GM21390 (cell line): ENCODE measurements around the gene ISLR.

Source experiments
- ATAC-seq: cut with Tn5 transposase; IDR thresholded peaks from one replicate; pipeline ENCODE4 v1.9.1; 2021; ENCODE audit not compliant: unreplicated experiment

ISLR gene

GRCh38 chr15:74192751-74193150, 19.2 kb downstream of the ISLR start:
- ATAC-seq, result no peak

GRCh38 chr15:74193299-74193718, 19.8 kb downstream of the ISLR start:
- no peak for ATAC-seq

DNA sequence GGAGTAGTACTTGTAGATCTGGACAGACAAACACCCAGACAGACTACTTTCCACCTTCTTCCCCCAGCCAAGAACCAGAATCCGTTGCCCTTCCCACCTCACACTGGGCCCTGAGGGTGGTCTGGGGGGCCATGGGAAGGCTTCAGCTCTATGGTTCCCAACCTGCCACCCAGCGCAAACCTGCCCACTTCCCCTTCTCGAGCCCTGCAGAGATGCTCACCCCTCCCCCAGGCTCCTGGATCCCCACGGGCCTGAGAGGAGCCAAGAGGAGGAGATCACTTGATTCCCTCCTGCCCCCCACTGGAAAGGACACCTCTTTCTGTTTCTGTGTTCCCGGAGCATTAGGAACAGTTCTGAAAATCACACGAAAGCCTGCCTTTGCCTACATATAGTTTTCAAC, 20.4 kb downstream of the ISLR start:
- ATAC-seq, result no peak

- ATAC-seq, result no peak
Observed at GRCh38 chr15:74194572-74195559, 21.4 kb downstream of the ISLR start.

GRCh38 chr15:74196175-74196574, 22.7 kb downstream of the ISLR start:
- ATAC-seq, result no peak

- ATAC-seq, result no peak
Observed at GRCh38 chr15:74197176-74197965, 23.9 kb downstream of the ISLR start.

DNA sequence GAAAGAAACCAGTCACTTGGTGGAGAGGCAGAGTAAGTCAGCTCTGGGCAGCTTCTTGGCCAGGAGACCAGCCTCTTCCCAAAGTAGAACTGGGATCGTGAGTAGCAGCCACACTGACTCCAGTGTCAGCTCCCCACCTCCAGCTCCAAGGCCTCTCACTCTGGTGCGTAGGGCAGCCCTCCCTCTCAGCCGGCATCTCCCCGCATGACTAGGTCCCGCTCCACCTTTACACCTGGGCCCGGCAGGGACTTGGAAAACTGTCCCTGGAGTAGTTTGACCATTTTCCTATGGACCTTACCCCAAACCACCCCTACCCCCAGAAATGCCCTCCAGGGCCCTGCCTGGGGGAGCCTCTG, 25.8 kb downstream of the ISLR start:
- no peak for ATAC-seq

- ATAC-seq, result no peak
Observed at GRCh38 chr15:74200412-74200815, 26.9 kb downstream of the ISLR start.

DNA sequence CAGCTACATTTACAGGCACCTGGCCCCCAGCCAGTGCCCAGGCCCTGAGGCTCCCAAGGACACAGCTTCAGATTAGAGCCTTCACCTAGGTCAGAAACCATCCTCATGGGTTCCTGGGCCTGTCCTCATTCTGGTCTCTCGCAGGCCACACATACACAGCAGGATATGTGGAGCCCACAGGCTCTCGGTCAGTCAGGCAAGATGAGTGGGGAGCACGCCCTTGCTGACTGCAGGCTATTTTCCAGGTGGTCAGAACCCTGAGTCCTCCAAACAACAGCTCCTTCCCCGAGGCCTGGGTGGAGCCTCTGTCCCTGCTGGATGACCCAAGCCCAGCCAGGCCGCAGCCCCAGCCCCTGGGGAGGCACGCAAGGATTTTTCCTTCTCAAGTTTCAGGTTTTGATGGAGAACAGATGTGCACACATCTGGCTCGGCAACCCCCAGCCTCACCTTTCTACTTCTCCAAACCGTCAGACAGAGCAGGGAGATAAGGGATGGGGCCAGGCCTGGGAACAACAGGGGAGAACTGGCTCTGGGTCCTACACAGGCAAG, 27.4 kb downstream of the ISLR start:
- ATAC-seq, result no peak

GRCh38 chr15:74201710-74202420, 28.4 kb downstream of the ISLR start:
- no peak for ATAC-seq

- no peak for ATAC-seq
Observed at GRCh38 chr15:74202452-74203401, 29.2 kb downstream of the ISLR start, which contains the start of gene STRA6. Gene STRA6 (minus strand): TSS chr15:74202787. CDS start chr15:74202267, 520 bp downstream.

DNA sequence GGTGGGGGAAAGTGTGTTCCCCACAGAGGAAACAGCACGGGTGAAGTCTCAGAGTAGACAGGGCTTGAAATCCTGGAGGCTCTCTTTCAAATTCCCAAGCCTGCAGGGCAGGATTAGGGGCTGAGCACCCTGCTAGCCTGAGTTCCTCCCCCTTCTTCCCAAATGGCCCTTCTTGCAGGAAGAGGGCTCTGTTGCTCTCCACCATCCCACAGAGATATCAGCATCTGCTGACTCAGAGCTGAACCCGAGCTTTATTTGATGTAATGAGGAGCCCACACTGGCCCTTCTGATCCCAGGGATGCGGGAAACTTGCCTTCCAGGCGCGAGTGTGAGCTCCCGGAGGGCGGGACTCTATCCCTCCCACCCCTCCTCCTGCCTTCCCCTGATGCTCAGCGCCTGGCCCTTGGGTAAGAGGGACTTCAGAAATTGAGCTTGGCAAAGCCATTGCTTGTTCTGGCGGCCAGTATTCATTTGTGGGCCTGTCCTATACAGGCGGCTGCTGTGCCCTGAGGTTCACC, 30.5 kb downstream of the ISLR start:
- no peak for ATAC-seq

DNA sequence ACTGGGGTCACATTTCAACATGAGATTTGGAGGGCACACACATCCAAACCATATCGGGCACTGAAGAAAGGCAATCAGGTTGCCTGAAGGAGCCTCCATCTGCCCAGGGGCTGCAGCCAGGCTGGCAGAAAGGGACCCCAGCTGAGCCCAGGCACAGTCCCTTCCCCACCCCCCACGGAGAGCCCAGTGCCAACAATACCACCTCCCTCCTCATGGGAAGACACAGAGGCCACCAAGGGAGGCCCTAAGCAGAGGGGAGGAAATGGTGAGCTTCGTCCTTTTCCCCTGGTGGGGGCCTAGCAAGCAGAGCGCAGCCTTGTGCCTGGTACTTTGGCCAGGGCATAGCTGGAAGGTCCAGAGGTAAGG, 32.1 kb downstream of the ISLR start:
- ATAC-seq, result no peak

DNA sequence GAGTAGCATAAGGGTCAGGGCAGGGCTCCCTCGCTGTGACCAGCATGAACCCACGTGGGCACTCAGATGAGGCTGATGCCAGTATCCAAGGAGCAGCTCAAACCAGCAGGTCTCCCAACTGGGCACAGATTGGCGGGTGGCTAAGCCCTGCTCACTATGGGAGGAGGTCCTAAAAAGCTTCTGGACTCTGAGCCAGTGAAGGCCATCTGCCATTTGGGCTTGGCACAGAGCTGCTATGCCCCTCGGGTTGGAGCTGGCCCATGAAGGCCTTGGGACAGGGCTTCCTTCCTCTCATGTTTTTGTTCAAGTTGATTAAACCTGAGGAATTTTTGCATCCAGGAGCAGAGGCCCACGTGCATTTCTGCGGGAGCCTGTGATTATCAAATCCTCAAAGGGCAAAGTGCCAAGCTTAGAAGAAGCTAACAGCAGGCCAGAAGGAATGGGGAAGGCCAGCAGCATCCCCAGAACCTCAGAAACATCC, 33.3 kb downstream of the ISLR start:
- ATAC-seq, result no peak

DNA sequence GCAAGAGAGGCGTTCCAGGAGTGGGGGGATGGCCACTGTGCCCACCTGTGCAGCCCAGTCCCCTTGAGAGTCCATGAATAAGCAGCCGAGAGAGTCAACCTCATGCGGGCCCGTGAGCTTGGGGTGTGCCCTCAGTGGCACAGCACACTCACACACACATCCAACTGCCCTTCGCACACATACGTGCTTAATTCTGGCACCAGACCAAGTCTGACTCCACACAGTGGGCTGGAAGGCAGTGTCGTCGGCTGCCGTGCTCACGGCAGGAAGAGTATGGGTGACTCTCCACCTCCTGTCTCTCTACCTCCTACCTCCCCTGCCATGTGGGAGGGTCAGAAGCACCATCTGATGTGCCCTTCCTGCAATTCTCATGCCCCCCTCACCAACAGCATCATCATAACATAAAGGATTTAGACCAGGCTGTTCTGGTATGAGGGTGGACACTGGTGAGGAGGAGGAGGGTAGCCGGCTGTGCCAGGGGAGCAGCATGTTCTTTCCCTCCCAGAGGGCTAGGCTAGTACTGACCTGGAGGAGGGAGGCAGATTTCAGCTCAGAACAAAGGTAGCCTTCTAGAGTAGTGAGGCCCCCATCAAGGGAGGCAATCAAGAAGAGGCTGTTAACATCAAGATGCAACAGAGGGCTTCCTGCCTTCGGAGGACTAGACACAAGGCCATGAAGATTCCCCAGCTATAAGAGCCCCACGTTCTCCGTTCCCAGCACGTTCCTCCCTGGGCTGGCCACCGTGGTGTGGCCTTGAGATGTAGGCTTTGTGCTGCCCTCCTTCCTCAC, 34.3 kb downstream of the ISLR start:
- ATAC-seq, result no peak

- ATAC-seq, result no peak
Observed at GRCh38 chr15:74208496-74208895, 35.0 kb downstream of the ISLR start.

DNA sequence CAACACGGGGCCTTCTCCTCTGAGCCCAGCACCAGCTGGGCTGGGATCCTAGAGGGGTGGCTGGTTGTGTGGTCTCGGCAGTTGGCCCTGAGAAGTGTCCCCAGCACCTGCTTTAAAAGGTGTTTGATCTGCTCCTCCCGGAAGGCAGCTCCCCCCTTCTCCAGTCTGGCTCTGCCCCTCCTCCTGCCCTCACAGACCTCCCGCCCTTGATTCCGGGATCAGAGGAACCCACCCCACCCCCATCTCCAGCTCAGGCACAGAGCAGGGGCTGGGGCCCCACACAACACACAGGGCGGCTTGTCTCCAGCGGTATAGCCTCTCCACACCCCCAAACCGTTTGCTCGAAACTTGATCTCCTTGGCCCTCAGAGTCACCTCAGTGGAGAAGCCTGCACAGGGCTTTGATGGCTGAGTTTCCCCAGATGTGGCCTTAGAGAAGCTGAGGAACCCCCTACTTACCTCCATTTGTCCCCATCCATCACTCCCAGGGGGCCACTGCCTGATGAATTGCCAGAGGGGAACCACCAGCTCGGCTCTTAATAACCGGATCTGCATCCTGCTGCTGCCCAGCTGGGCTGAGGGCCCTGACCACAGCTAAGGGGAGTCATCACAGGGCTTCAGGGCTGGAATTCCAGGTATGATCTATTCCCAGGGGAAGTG, 35.5 kb downstream of the ISLR start:
- no peak for ATAC-seq

DNA sequence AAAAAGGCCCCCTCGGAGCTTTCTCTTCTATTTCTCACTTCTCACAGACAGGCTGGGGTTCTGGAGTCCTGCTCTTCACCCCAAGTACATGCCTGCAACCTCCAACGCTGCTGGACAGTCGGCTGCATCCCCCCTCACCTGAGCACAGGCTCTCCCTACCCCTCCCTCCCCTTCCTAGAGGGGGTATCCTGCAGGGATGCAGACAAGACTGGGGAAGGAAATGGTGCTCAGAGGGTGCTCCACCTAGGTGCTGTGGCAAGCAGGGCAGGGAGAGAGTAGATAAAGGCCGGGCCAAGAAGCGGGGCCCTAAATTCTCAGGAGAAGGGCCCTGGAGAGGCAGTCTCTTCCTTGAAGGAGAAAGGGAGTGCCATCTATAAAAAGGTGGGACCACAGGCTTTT, 36.0 kb downstream of the ISLR start:
- ATAC-seq, result no peak
